Adrenal gland (tissue), 5 donors: ENCODE measurements around the gene GTF2IRD1.

Experiments used
- CTCF ChIP-seq, 6 experiments: fragments of 450-650 bp in 4 of 6; fragments of 200-600 bp in 2 of 6; sonication (generic) in 1 of 6; IDR thresholded peaks; 1 replicate in 5 of 6; 2 replicates in 1 of 6; pipeline versions ENCODE4 v1.5.1 to v1.8.0; 2016 to 2021; ENCODE audit warnings: antibody characterized with exemption in 6 of 6, mild to moderate bottlenecking in 2 of 6, moderate library complexity in 1 of 6
- POLR2A ChIP-seq, 2 donors: fragments of 450-650 bp; IDR thresholded peaks; one replicate each; pipeline ENCODE4 v1.6.1; 2017; ENCODE audit warnings: antibody characterized with exemption in 2 of 2, mild to moderate bottlenecking in 2 of 2, moderate library complexity in 1 of 2
- donor health status: DM: no; HTN: no; CAD: no.

GRCh38 chr7:74515276-74515675 lies 61.6 kb downstream of the GTF2IRD1 start:
- TF ChIP-seq CTCF (IDR thresholded peaks at IDR 0.05) (no peak), POLR2A (IDR thresholded peaks at IDR 0.05) (no peak)
